MM.1S (cell line): ENCODE data around the gene BRD3.

ENCODE experiments used
- DNase-seq: peaks from one replicate; pipeline ENCODE4 v3.0.0-alpha.2; 2015
- H2AFZ ChIP-seq: fragments of 300-600 bp; sonication (generic); 2 replicates; pipeline ENCODE4 v1.6.0; 2016; ENCODE audit warnings: antibody characterized with exemption, low read length
- H3F3A ChIP-seq: fragments of 300-600 bp; sonication (generic); 2 replicates; pipeline ENCODE4 v1.6.1; 2016; ENCODE audit warnings: mild to moderate bottlenecking, antibody characterized with exemption, low read length, moderate library complexity, mixed read lengths; ENCODE audit not compliant: insufficient read depth
- H3K27ac ChIP-seq: fragments of 300-600 bp; sonication (generic); 2 replicates; pipeline ENCODE4 v1.5.1; 2016; ENCODE audit warnings: mild to moderate bottlenecking, low read length
- H3K27me3 ChIP-seq: fragments of 300-600 bp; sonication (generic); replicated peaks from 2 replicates; pipeline ENCODE4 v1.6.0; 2016; ENCODE audit warnings: low read length; ENCODE audit not compliant: insufficient read depth
- H3K36me3 ChIP-seq: fragments of 300-600 bp; sonication (generic); replicated peaks from 2 replicates; pipeline ENCODE4 v1.6.1; 2016; ENCODE audit warnings: mild to moderate bottlenecking, low read length, mixed read lengths; ENCODE audit not compliant: insufficient read depth
- H3K4me1 ChIP-seq: fragments of 300-600 bp; sonication (generic); 2 replicates; pipeline ENCODE4 v1.6.1; 2016; ENCODE audit warnings: low read length, mixed read lengths
- H3K4me2 ChIP-seq: fragments of 300-600 bp; sonication (generic); 2 replicates; pipeline ENCODE4 v1.6.0; 2016; ENCODE audit warnings: low read depth, low read length
- H3K4me3 ChIP-seq: fragments of 300-600 bp; sonication (generic); 2 replicates; pipeline ENCODE4 v1.5.1; 2016; ENCODE audit warnings: low read length, mixed read lengths
- H3K79me2 ChIP-seq: fragments of 300-600 bp; sonication (generic); 2 replicates; pipeline ENCODE4 v1.6.1; 2016; ENCODE audit warnings: mixed run types, low read length, mixed read lengths
- H3K9ac ChIP-seq: fragments of 300-600 bp; sonication (generic); 2 replicates; pipeline ENCODE4 v1.6.1; 2016; ENCODE audit warnings: low read length, mixed read lengths
- H3K9me2 ChIP-seq: fragments of 300-600 bp; sonication (generic); replicated peaks from 2 replicates; pipeline ENCODE4 v1.6.1; 2016; ENCODE audit warnings: mild to moderate bottlenecking, low read length, mixed read lengths; ENCODE audit not compliant: insufficient read depth
- H3K9me3 ChIP-seq: fragments of 300-600 bp; sonication (generic); replicated peaks from 2 replicates; pipeline ENCODE4 v1.6.1; 2016; ENCODE audit warnings: mild to moderate bottlenecking, low read length, mixed read lengths; ENCODE audit not compliant: insufficient read depth
- H4K20me1 ChIP-seq: fragments of 300-600 bp; sonication (generic); 2 replicates; pipeline ENCODE4 v1.6.1; 2016; ENCODE audit warnings: mild to moderate bottlenecking, low read length, moderate library complexity, mixed read lengths; ENCODE audit not compliant: insufficient read depth
- CTCF ChIP-seq: fragments of 300-600 bp; sonication (generic); IDR thresholded peaks from 2 replicates; pipeline ENCODE4 v1.5.1; 2016; ENCODE audit warnings: antibody characterized with exemption, low read length, mixed read lengths
- EZH2 ChIP-seq: fragments of 300-600 bp; sonication (generic); optimal IDR thresholded peaks from 2 replicates; pipeline ENCODE3; 2017; ENCODE audit warnings: low read depth, mild to moderate bottlenecking, antibody characterized with exemption, low read length, mixed read lengths
- EZH2phosphoT487 ChIP-seq: fragments of 300-600 bp; sonication (generic); IDR thresholded peaks from 2 replicates; pipeline ENCODE4 v1.6.1; 2018; ENCODE audit warnings: antibody characterized with exemption, low read length

The BRD3 gene

GRCh38 chr9:134036130-134036529 is 31.7 kb downstream of the BRD3 start:
- Histone ChIP-seq H3K27me3 (no peaks in the 10 kb centered on the region), H3K36me3 (no peaks in the 10 kb centered on the region), H3K9ac (no peak overlapping the region), H3K4me3 (no peak overlapping the region), H3K27ac (no peak overlapping the region), H3K4me2 (no peak overlapping the region), H2AFZ (no peak overlapping the region), H4K20me1 (no peaks in the 10 kb centered on the region), H3K79me2 (no peaks in the 10 kb centered on the region), H3F3A (no peaks in the 10 kb centered on the region), H3K9me3 (no peaks in the 10 kb centered on the region), H3K9me2 (no peaks in the 10 kb centered on the region), H3K4me1 (no peaks in the 10 kb centered on the region)
- no peak for DNase-seq
- no peak for TF ChIP-seq EZH2
- no peak for TF ChIP-seq EZH2phosphoT487
- TF ChIP-seq CTCF: no peak

- H4K20me1 ChIP-seq: no peaks in the 10 kb centered on the region
These were observed 32.5 kb downstream of the BRD3 start for GRCh38 chr9:134035041-134036039.

GRCh38 chr9:134034215-134035040 is 33.4 kb downstream of the BRD3 start:
- Histone ChIP-seq H3K36me3 (no peaks in the 10 kb centered on the region), H3K9me2 (no peaks in the 10 kb centered on the region), H3K79me2 (no peaks in the 10 kb centered on the region), H3K4me1 (peaks cover 3% of the 10 kb centered on the region; the same call in 1 of the 2 replicates), H3K9me3 (no peaks in the 10 kb centered on the region), H3K9ac (no peak overlapping the region), H3K4me3 (no peak overlapping the region), H2AFZ (no peak overlapping the region), H3K4me2 (no peak overlapping the region), H3F3A (no peaks in the 10 kb centered on the region), H4K20me1 (no peaks in the 10 kb centered on the region), H3K27me3 (no peaks in the 10 kb centered on the region), H3K27ac (no peak overlapping the region)
- no peak for DNase-seq
- TF ChIP-seq CTCF: no peak
- no peak for TF ChIP-seq EZH2phosphoT487
- TF ChIP-seq EZH2: no peak

More at GRCh38 chr9:134035041-134036039, 32.5 kb downstream of the BRD3 start:
- Histone ChIP-seq H3K4me1 (peaks cover 3% of the 10 kb centered on the region; the same call in 1 of the 2 replicates), H3K36me3 (no peaks in the 10 kb centered on the region), H3F3A (no peaks in the 10 kb centered on the region), H3K9me3 (no peaks in the 10 kb centered on the region), H3K27ac (no peak overlapping the region), H3K9ac (no peak overlapping the region), H3K9me2 (no peaks in the 10 kb centered on the region), H2AFZ (no peak overlapping the region), H3K79me2 (no peaks in the 10 kb centered on the region), H3K4me3 (no peak overlapping the region), H3K27me3 (no peaks in the 10 kb centered on the region), H3K4me2 (no peak overlapping the region)
- DNase-seq: no peak
- TF ChIP-seq EZH2phosphoT487: no peak
- no peak for TF ChIP-seq CTCF
- no peak for TF ChIP-seq EZH2
